WTC11 (cell line): ENCODE measurements around the gene ITPKA. TPM values are rescaled to one million over a fixed set of nuclear protein-coding genes. Genes with fewer than 3 reads are reported as not detected.

Source experiments
- ARID4B ChIP-seq: sonication (generic); formaldehyde crosslinking; IDR thresholded peaks from 2 replicates; pipeline ENCODE4 v1.8.0; 2023; ENCODE audit warnings: missing genetic modification reagents, mild to moderate bottlenecking, borderline replicate concordance
- CREB1 ChIP-seq: sonication (generic); formaldehyde crosslinking; IDR thresholded peaks from 2 replicates; pipeline ENCODE4 v1.8.0; 2023; ENCODE audit warnings: mild to moderate bottlenecking, missing genetic modification reagents
- ETV6 ChIP-seq: sonication (generic); formaldehyde crosslinking; IDR thresholded peaks from 2 replicates; pipeline ENCODE4 v1.8.1; 2022; ENCODE audit warnings: mild to moderate bottlenecking, missing genetic modification reagents
- HMGA2 ChIP-seq: fragments of 250-450 bp; sonication (Bioruptor Pico); IDR thresholded peaks from 2 replicates; pipeline ENCODE4 v1.4.0; 2021; ENCODE audit warnings: mild to moderate bottlenecking, moderate library complexity
- NFE2L1 ChIP-seq: sonication (generic); formaldehyde crosslinking; IDR thresholded peaks from 2 replicates; pipeline ENCODE4 v1.8.1; 2023; ENCODE audit warnings: missing genetic modification reagents
- PREB ChIP-seq: sonication (generic); formaldehyde crosslinking; IDR thresholded peaks from 2 replicates; pipeline ENCODE4 v1.8.1; 2022; ENCODE audit warnings: mild to moderate bottlenecking, missing genetic modification reagents, moderate library complexity, borderline replicate concordance
- RORB ChIP-seq: fragments of 250-450 bp; sonication (Bioruptor Pico); IDR thresholded peaks from 2 replicates; pipeline ENCODE4 v1.9.0; 2021; ENCODE audit warnings: mild to moderate bottlenecking
- SMAD3 ChIP-seq: sonication (generic); formaldehyde crosslinking; IDR thresholded peaks from 2 replicates; pipeline ENCODE4 v1.8.0; 2022; ENCODE audit warnings: missing genetic modification reagents, mild to moderate bottlenecking, borderline replicate concordance
- TCF7 ChIP-seq: sonication (generic); formaldehyde crosslinking; IDR thresholded peaks from 2 replicates; pipeline ENCODE4 v1.8.0; 2022; ENCODE audit warnings: mild to moderate bottlenecking, low read depth, missing genetic modification reagents, moderate library complexity
- ZNF416 ChIP-seq: fragments of 250-450 bp; sonication (Bioruptor Pico); IDR thresholded peaks from 2 replicates; pipeline ENCODE4 v1.9.0; 2021; ENCODE audit warnings: mild to moderate bottlenecking, inconsistent platforms
- total RNA-seq: library from RNA; stranded (reverse); gene quantifications from 3 replicates; pipeline ENCODE4 v1.2.3, GENCODE V29; 2021
- TF ChIP-seq, protein P1 (sequence below): sonication (generic); formaldehyde crosslinking; IDR thresholded peaks from 2 replicates; pipeline ENCODE4 v1.8.0; 2023; ENCODE audit warnings: missing genetic modification reagents
- TF ChIP-seq, protein P2 (sequence below): sonication (generic); formaldehyde crosslinking; IDR thresholded peaks from 2 replicates; pipeline ENCODE4 v1.8.0; 2022; ENCODE audit warnings: mild to moderate bottlenecking, missing genetic modification reagents
- TF ChIP-seq, protein P3 (sequence below): sonication (generic); formaldehyde crosslinking; IDR thresholded peaks from 2 replicates; pipeline ENCODE4 v1.8.1; 2023; ENCODE audit warnings: mild to moderate bottlenecking, missing genetic modification reagents, moderate library complexity
- TF ChIP-seq, protein P4 (sequence below): sonication (generic); formaldehyde crosslinking; conservative IDR thresholded peaks from 2 replicates; pipeline ENCODE4 v1.8.1; 2022; ENCODE audit warnings: mild to moderate bottlenecking, missing genetic modification reagents
- TF ChIP-seq, protein P5 (sequence below): sonication (generic); formaldehyde crosslinking; conservative IDR thresholded peaks from 2 replicates; pipeline ENCODE4 v1.8.1; 2023; ENCODE audit warnings: mild to moderate bottlenecking, low read depth, missing genetic modification reagents, moderate library complexity
- TF ChIP-seq, protein P6 (sequence below): fragments of 200-600 bp; IDR thresholded peaks from 2 replicates; pipeline ENCODE4 v1.8.0; 2022; ENCODE audit warnings: antibody characterized with exemption
- TF ChIP-seq, protein P7 (sequence below): fragments of 250-450 bp; sonication (Bioruptor Pico); conservative IDR thresholded peaks from 2 replicates; pipeline ENCODE4 v1.9.0; 2021; ENCODE audit warnings: mild to moderate bottlenecking

The ITPKA gene
- total RNA-seq, 1 experiment from 2014 or later = 1.2 TPM

- TF ChIP-seq, protein P1, sequence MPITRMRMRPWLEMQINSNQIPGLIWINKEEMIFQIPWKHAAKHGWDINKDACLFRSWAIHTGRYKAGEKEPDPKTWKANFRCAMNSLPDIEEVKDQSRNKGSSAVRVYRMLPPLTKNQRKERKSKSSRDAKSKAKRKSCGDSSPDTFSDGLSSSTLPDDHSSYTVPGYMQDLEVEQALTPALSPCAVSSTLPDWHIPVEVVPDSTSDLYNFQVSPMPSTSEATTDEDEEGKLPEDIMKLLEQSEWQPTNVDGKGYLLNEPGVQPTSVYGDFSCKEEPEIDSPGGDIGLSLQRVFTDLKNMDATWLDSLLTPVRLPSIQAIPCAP (CRISPR knock-in tag) = peak; percentile 36; the same call in 1 of the 2 replicates
- TF ChIP-seq, protein P2, sequence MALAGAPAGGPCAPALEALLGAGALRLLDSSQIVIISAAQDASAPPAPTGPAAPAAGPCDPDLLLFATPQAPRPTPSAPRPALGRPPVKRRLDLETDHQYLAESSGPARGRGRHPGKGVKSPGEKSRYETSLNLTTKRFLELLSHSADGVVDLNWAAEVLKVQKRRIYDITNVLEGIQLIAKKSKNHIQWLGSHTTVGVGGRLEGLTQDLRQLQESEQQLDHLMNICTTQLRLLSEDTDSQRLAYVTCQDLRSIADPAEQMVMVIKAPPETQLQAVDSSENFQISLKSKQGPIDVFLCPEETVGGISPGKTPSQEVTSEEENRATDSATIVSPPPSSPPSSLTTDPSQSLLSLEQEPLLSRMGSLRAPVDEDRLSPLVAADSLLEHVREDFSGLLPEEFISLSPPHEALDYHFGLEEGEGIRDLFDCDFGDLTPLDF (CRISPR knock-in tag) = no peak
- TF ChIP-seq TCF7 (CRISPR knock-in tag) (peak; percentile 86; the same call in 1 of the 2 replicates), ARID4B (CRISPR knock-in tag) (peak; percentile 75; the same call in 1 of the 2 replicates), ETV6 (peak; percentile 70; the same call in 1 of the 2 replicates), ZNF416 (CRISPR knock-in tag) (no peak), HMGA2 (CRISPR knock-in tag) (no peak), PREB (no peak), SMAD3 (0 out of 2 replicates have a peak, but pooled peaks have one; percentile 73), CREB1 (CRISPR knock-in tag) (peak; percentile 70; the same call in 1 of the 2 replicates), RORB (CRISPR knock-in tag) (no peak), NFE2L1 (CRISPR knock-in tag) (peak; percentile 88)
- TF ChIP-seq, protein P3, sequence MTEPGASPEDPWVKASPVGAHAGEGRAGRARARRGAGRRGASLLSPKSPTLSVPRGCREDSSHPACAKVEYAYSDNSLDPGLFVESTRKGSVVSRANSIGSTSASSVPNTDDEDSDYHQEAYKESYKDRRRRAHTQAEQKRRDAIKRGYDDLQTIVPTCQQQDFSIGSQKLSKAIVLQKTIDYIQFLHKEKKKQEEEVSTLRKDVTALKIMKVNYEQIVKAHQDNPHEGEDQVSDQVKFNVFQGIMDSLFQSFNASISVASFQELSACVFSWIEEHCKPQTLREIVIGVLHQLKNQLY (CRISPR knock-in tag) = no peak
- TF ChIP-seq, protein P4, sequence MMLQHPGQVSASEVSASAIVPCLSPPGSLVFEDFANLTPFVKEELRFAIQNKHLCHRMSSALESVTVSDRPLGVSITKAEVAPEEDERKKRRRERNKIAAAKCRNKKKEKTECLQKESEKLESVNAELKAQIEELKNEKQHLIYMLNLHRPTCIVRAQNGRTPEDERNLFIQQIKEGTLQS (CRISPR knock-in tag) = 0 out of 2 replicates have a peak, but pooled peaks have one; percentile 52
- TF ChIP-seq, protein P5, sequence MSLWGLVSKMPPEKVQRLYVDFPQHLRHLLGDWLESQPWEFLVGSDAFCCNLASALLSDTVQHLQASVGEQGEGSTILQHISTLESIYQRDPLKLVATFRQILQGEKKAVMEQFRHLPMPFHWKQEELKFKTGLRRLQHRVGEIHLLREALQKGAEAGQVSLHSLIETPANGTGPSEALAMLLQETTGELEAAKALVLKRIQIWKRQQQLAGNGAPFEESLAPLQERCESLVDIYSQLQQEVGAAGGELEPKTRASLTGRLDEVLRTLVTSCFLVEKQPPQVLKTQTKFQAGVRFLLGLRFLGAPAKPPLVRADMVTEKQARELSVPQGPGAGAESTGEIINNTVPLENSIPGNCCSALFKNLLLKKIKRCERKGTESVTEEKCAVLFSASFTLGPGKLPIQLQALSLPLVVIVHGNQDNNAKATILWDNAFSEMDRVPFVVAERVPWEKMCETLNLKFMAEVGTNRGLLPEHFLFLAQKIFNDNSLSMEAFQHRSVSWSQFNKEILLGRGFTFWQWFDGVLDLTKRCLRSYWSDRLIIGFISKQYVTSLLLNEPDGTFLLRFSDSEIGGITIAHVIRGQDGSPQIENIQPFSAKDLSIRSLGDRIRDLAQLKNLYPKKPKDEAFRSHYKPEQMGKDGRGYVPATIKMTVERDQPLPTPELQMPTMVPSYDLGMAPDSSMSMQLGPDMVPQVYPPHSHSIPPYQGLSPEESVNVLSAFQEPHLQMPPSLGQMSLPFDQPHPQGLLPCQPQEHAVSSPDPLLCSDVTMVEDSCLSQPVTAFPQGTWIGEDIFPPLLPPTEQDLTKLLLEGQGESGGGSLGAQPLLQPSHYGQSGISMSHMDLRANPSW (CRISPR knock-in tag) = no peak
- TF ChIP-seq, protein P6, sequence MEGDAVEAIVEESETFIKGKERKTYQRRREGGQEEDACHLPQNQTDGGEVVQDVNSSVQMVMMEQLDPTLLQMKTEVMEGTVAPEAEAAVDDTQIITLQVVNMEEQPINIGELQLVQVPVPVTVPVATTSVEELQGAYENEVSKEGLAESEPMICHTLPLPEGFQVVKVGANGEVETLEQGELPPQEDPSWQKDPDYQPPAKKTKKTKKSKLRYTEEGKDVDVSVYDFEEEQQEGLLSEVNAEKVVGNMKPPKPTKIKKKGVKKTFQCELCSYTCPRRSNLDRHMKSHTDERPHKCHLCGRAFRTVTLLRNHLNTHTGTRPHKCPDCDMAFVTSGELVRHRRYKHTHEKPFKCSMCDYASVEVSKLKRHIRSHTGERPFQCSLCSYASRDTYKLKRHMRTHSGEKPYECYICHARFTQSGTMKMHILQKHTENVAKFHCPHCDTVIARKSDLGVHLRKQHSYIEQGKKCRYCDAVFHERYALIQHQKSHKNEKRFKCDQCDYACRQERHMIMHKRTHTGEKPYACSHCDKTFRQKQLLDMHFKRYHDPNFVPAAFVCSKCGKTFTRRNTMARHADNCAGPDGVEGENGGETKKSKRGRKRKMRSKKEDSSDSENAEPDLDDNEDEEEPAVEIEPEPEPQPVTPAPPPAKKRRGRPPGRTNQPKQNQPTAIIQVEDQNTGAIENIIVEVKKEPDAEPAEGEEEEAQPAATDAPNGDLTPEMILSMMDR = no peak
- TF ChIP-seq, protein P7, sequence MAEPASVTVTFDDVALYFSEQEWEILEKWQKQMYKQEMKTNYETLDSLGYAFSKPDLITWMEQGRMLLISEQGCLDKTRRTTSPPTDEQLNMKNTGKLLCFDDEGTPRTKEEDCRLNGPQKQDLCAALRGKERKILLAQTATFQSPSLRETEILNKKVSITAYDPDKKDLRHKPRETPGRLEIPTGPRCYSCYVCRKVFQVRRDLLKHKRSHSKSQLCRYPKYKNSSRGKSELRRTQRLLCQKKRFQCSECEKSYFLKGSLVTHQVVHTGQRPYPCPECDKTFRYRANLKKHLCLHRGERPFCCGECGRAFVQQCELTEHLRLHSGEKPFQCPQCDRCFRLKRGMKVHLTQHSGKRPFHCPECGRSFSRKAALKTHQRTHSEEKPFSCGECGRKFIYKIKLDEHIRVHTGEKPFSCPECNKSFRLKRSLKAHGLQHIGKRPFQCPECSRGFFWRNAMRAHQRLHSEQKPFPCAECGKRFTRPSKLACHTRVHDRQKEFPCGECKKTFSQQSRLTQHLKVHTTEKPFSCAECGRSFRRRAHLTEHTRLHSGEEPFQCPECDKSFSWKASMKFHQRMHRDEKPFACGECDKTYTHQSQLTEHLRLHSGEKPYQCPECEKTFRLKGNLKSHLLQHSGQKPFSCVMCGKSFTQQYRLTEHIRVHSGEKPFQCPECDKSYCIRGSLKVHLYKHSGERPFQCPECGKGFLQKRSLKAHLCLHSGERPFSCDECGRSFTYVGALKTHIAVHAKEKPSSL (CRISPR knock-in tag) = no peak
Measured at GRCh38 chr15:41494190-41494921, 682 bp downstream of the ITPKA start (continued).
